Right atrium auricular region (tissue), 2 donors: ENCODE data around the gene CFAP20DC. TPM values are rescaled to one million over a fixed set of nuclear protein-coding genes. Genes with fewer than 3 reads are reported as not detected.

Experiments used
- DNase-seq: peaks from one replicate; pipeline ENCODE4 v3.0.0-alpha.2; 2019; ENCODE audit warnings: low spot score
- H3K27ac ChIP-seq, 2 donors: fragments of 200-600 bp; sonication (generic); 1 replicate in 1 of 2; 2 replicates in 1 of 2; pipeline ENCODE4 v1.5.1; 2016 to 2019
- H3K27me3 ChIP-seq, 2 donors: fragments of 200-600 bp; sonication (generic); one replicate each; pipeline versions ENCODE4 v1.5.1 to v1.6.0; 2017 to 2019
- H3K36me3 ChIP-seq: fragments of 200-600 bp; sonication (generic); one replicate; pipeline ENCODE4 v1.5.1; 2016
- H3K4me1 ChIP-seq, 2 donors: fragments of 200-600 bp; sonication (generic); one replicate each; pipeline versions ENCODE4 v1.5.1 to v1.6.0; 2017 to 2019
- H3K4me3 ChIP-seq, 2 donors: fragments of 200-600 bp; sonication (generic); 1 replicate in 1 of 2; 2 replicates in 1 of 2; pipeline ENCODE4 v1.5.1; 2017 to 2019; ENCODE audit warnings: mild to moderate bottlenecking in 1 of 2, moderate library complexity in 1 of 2
- H3K9me3 ChIP-seq, 2 donors: fragments of 200-600 bp; sonication (generic); one replicate each; pipeline ENCODE4 v1.5.1; 2019
- CTCF ChIP-seq, 2 donors: fragments of 200-600 bp; sonication (generic); IDR thresholded peaks; one replicate each; pipeline ENCODE4 v1.5.1; 2019; ENCODE audit warnings: antibody characterized with exemption in 2 of 2
- total RNA-seq, 2 donors: library from RNA; depleted of rRNA; stranded (reverse); fragments of >200 nt; gene quantifications; one replicate each; pipeline ENCODE4 v1.1.0, GENCODE V29; 2016

CFAP20DC gene
- total RNA-seq, 2 donors from 2014 or later: not detected

GRCh38 chr3:59084583-59084982, 34.8 kb upstream of the CFAP20DC start:
- Histone ChIP-seq H3K27ac (no peak overlapping the region), H3K9me3 (no peaks in the 10 kb centered on the region), H3K36me3 (no peaks in the 10 kb centered on the region), H3K27me3 (no peaks in the 10 kb centered on the region), H3K4me3 (no peak overlapping the region), H3K4me1 (no peaks in the 10 kb centered on the region)
- TF ChIP-seq CTCF (IDR thresholded peaks at IDR 0.05): no peak
- DNase-seq: no peak

GRCh38 chr3:59082106-59082505, 32.3 kb upstream of the CFAP20DC start:
- H3K36me3 ChIP-seq: no peaks in the 10 kb centered on the region
- H3K9me3 ChIP-seq: no peaks in the 10 kb centered on the region
- H3K4me3 ChIP-seq: no peak overlapping the region
- no peaks in the 10 kb centered on the region for H3K27me3 ChIP-seq
- TF ChIP-seq CTCF (IDR thresholded peaks at IDR 0.05): no peak
- H3K4me1 ChIP-seq: no peaks in the 10 kb centered on the region
- no peak for DNase-seq
- H3K27ac ChIP-seq: no peak overlapping the region

GRCh38 chr3:59081071-59081470, 31.2 kb upstream of the CFAP20DC start:
- no peaks in the 10 kb centered on the region for H3K4me1 ChIP-seq
- no peak for TF ChIP-seq CTCF (IDR thresholded peaks at IDR 0.05)
- no peaks in the 10 kb centered on the region for H3K36me3 ChIP-seq
- no peaks in the 10 kb centered on the region for H3K9me3 ChIP-seq
- DNase-seq: no peak
- no peak overlapping the region for H3K27ac ChIP-seq
- no peaks in the 10 kb centered on the region for H3K27me3 ChIP-seq
- H3K4me3 ChIP-seq: no peak overlapping the region

- DNase-seq: no peak
- Histone ChIP-seq H3K4me3 (no peak overlapping the region), H3K4me1 (no peaks in the 10 kb centered on the region), H3K36me3 (no peaks in the 10 kb centered on the region), H3K9me3 (no peaks in the 10 kb centered on the region), H3K27ac (no peak overlapping the region), H3K27me3 (no peaks in the 10 kb centered on the region)
- no peak for TF ChIP-seq CTCF (IDR thresholded peaks at IDR 0.05)
Observed at GRCh38 chr3:59079962-59080361, 30.1 kb upstream of the CFAP20DC start.

GRCh38 chr3:59074764-59075163, 24.9 kb upstream of the CFAP20DC start:
- Histone ChIP-seq H3K4me3 (no peak overlapping the region), H3K9me3 (no peaks in the 10 kb centered on the region), H3K27me3 (no peaks in the 10 kb centered on the region), H3K27ac (no peak overlapping the region), H3K4me1 (no peaks in the 10 kb centered on the region), H3K36me3 (no peaks in the 10 kb centered on the region)
- TF ChIP-seq CTCF (IDR thresholded peaks at IDR 0.05): no peak
- DNase-seq: no peak

GRCh38 chr3:59072681-59073080, 22.9 kb upstream of the CFAP20DC start:
- Histone ChIP-seq H3K27ac (no peak overlapping the region), H3K27me3 (no peaks in the 10 kb centered on the region), H3K4me1 (no peaks in the 10 kb centered on the region), H3K4me3 (no peak overlapping the region), H3K36me3 (no peaks in the 10 kb centered on the region), H3K9me3 (no peaks in the 10 kb centered on the region)
- no peak for DNase-seq
- no peak for TF ChIP-seq CTCF (IDR thresholded peaks at IDR 0.05)
